Peyer's patch (tissue), 4 donors: ENCODE data around the gene TMEFF2.

Experiments used
- CTCF ChIP-seq, 6 experiments: fragments of 450-650 bp in 4 of 6; fragments of 200-600 bp in 2 of 6; sonication (generic) in 1 of 6; IDR thresholded peaks; one replicate each; pipeline ENCODE4 v1.5.1; 2017 to 2019; ENCODE audit warnings: antibody characterized with exemption in 6 of 6, mild to moderate bottlenecking in 3 of 6, moderate library complexity in 1 of 6
- POLR2A ChIP-seq, 2 donors: fragments of 450-650 bp; IDR thresholded peaks; one replicate each; pipeline ENCODE4 v1.5.1; 2017; ENCODE audit warnings: antibody characterized with exemption in 2 of 2, mild to moderate bottlenecking in 2 of 2, moderate library complexity in 2 of 2

- TF ChIP-seq POLR2A (IDR thresholded peaks at IDR 0.05) (no peak), CTCF (IDR thresholded peaks at IDR 0.05) (no peak)
Observed at GRCh38 chr2:192026059-192026824, 168.5 kb downstream of the TMEFF2 start.
